ENCODE results near the gene TET1. TPM values are rescaled to one million over a fixed set of nuclear protein-coding genes. Genes with fewer than 3 reads are reported as not detected.

The TET1 gene
- total and polyA plus RNA-seq, 2 of the 13 experiments (the other 11 are each of a cell fraction or from before 2014, with no cell fraction given): 6.9 to 7.3 TPM

GRCh38 chr10:68600041-68600778 lies 40.1 kb downstream of the TET1 start (continued):
- TF ChIP-seq, protein P1, sequence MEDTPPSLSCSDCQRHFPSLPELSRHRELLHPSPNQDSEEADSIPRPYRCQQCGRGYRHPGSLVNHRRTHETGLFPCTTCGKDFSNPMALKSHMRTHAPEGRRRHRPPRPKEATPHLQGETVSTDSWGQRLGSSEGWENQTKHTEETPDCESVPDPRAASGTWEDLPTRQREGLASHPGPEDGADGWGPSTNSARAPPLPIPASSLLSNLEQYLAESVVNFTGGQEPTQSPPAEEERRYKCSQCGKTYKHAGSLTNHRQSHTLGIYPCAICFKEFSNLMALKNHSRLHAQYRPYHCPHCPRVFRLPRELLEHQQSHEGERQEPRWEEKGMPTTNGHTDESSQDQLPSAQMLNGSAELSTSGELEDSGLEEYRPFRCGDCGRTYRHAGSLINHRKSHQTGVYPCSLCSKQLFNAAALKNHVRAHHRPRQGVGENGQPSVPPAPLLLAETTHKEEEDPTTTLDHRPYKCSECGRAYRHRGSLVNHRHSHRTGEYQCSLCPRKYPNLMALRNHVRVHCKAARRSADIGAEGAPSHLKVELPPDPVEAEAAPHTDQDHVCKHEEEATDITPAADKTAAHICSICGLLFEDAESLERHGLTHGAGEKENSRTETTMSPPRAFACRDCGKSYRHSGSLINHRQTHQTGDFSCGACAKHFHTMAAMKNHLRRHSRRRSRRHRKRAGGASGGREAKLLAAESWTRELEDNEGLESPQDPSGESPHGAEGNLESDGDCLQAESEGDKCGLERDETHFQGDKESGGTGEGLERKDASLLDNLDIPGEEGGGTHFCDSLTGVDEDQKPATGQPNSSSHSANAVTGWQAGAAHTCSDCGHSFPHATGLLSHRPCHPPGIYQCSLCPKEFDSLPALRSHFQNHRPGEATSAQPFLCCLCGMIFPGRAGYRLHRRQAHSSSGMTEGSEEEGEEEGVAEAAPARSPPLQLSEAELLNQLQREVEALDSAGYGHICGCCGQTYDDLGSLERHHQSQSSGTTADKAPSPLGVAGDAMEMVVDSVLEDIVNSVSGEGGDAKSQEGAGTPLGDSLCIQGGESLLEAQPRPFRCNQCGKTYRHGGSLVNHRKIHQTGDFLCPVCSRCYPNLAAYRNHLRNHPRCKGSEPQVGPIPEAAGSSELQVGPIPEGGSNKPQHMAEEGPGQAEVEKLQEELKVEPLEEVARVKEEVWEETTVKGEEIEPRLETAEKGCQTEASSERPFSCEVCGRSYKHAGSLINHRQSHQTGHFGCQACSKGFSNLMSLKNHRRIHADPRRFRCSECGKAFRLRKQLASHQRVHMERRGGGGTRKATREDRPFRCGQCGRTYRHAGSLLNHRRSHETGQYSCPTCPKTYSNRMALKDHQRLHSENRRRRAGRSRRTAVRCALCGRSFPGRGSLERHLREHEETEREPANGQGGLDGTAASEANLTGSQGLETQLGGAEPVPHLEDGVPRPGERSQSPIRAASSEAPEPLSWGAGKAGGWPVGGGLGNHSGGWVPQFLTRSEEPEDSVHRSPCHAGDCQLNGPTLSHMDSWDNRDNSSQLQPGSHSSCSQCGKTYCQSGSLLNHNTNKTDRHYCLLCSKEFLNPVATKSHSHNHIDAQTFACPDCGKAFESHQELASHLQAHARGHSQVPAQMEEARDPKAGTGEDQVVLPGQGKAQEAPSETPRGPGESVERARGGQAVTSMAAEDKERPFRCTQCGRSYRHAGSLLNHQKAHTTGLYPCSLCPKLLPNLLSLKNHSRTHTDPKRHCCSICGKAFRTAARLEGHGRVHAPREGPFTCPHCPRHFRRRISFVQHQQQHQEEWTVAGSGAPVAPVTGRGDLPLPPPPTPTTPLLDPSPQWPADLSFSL (CRISPR knock-in tag; IDR thresholded peaks at IDR 0.05): peak; percentile 15; the same call in 1 of the 2 replicates
- TF ChIP-seq ZNF557 (CRISPR knock-in tag; IDR thresholded peaks at IDR 0.05) (no peak; the same call in 1 of the 2 replicates), ZFP41 (CRISPR knock-in tag; IDR thresholded peaks at IDR 0.05; ENCODE audit: borderline replicate concordance) (no peak), ZNF121 (CRISPR knock-in tag; IDR thresholded peaks at IDR 0.05) (peak; percentile 20; the same call in 1 of the 2 replicates), POLR2AphosphoS5 (IDR thresholded peaks at IDR 0.05; ENCODE audit: low read depth, low read length) (peak; percentile 36; the same call in 1 of the 2 replicates), ZNF740 (CRISPR knock-in tag; IDR thresholded peaks at IDR 0.05) (no peak), ZNF317 (CRISPR knock-in tag; IDR thresholded peaks at IDR 0.05) (peak; percentile 72; the same call in 1 of the 2 replicates), NCOA5 (CRISPR knock-in tag; IDR thresholded peaks at IDR 0.05) (no peak), SIX4 (CRISPR knock-in tag; IDR thresholded peaks at IDR 0.05) (no peak), ZNF256 (CRISPR knock-in tag; conservative IDR thresholded peaks at IDR 0.05) (no peak), NR1H2 (CRISPR knock-in tag; IDR thresholded peaks at IDR 0.05; ENCODE audit: borderline replicate concordance, low read depth) (no peak)
- TF ChIP-seq, protein P2, sequence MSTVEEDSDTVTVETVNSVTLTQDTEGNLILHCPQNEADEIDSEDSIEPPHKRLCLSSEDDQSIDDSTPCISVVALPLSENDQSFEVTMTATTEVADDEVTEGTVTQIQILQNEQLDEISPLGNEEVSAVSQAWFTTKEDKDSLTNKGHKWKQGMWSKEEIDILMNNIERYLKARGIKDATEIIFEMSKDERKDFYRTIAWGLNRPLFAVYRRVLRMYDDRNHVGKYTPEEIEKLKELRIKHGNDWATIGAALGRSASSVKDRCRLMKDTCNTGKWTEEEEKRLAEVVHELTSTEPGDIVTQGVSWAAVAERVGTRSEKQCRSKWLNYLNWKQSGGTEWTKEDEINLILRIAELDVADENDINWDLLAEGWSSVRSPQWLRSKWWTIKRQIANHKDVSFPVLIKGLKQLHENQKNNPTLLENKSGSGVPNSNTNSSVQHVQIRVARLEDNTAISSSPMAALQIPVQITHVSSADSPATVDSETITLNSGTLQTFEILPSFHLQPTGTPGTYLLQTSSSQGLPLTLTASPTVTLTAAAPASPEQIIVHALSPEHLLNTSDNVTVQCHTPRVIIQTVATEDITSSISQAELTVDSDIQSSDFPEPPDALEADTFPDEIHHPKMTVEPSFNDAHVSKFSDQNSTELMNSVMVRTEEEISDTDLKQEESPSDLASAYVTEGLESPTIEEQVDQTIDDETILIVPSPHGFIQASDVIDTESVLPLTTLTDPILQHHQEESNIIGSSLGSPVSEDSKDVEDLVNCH (CRISPR knock-in tag; IDR thresholded peaks at IDR 0.05): no peak
- TF ChIP-seq, protein P3, sequence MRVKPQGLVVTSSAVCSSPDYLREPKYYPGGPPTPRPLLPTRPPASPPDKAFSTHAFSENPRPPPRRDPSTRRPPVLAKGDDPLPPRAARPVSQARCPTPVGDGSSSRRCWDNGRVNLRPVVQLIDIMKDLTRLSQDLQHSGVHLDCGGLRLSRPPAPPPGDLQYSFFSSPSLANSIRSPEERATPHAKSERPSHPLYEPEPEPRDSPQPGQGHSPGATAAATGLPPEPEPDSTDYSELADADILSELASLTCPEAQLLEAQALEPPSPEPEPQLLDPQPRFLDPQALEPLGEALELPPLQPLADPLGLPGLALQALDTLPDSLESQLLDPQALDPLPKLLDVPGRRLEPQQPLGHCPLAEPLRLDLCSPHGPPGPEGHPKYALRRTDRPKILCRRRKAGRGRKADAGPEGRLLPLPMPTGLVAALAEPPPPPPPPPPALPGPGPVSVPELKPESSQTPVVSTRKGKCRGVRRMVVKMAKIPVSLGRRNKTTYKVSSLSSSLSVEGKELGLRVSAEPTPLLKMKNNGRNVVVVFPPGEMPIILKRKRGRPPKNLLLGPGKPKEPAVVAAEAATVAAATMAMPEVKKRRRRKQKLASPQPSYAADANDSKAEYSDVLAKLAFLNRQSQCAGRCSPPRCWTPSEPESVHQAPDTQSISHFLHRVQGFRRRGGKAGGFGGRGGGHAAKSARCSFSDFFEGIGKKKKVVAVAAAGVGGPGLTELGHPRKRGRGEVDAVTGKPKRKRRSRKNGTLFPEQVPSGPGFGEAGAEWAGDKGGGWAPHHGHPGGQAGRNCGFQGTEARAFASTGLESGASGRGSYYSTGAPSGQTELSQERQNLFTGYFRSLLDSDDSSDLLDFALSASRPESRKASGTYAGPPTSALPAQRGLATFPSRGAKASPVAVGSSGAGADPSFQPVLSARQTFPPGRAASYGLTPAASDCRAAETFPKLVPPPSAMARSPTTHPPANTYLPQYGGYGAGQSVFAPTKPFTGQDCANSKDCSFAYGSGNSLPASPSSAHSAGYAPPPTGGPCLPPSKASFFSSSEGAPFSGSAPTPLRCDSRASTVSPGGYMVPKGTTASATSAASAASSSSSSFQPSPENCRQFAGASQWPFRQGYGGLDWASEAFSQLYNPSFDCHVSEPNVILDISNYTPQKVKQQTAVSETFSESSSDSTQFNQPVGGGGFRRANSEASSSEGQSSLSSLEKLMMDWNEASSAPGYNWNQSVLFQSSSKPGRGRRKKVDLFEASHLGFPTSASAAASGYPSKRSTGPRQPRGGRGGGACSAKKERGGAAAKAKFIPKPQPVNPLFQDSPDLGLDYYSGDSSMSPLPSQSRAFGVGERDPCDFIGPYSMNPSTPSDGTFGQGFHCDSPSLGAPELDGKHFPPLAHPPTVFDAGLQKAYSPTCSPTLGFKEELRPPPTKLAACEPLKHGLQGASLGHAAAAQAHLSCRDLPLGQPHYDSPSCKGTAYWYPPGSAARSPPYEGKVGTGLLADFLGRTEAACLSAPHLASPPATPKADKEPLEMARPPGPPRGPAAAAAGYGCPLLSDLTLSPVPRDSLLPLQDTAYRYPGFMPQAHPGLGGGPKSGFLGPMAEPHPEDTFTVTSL (CRISPR knock-in tag; IDR thresholded peaks at IDR 0.05; ENCODE audit: borderline replicate concordance): peak; percentile 66; the same call in 1 of the 2 replicates

All from HepG2 (cell line).